HG02943 (cell line): ENCODE measurements around the gene CSTF3.
"Not testable (repeated sequence)": the region's sequence is repeated elsewhere in the genome, so short reads cannot be mapped to it uniquely, and the experiment has no call there.

ENCODE experiments used
- ATAC-seq: cut with Tn5 transposase; IDR thresholded peaks from one replicate; pipeline ENCODE4 v1.9.1; 2021; ENCODE audit warnings: mild to moderate bottlenecking, low read depth, moderate library complexity; ENCODE audit not compliant: unreplicated experiment

Gene CSTF3

GRCh38 chr11:33161120-33162005, at the start of gene CSTF3:
Gene CSTF3 (minus strand): TSS chr11:33161480. CDS start chr11:33161325, 155 bp downstream.
- ATAC-seq, result peak; percentile 93

GRCh38 chr11:33208150-33208549, 46.9 kb upstream of the CSTF3 start:
- no peak for ATAC-seq

- ATAC-seq, result no peak
Measured at GRCh38 chr11:33207408-33207985, 46.2 kb upstream of the CSTF3 start.

- no peak for ATAC-seq
Measured at GRCh38 chr11:33197915-33198727, 36.8 kb upstream of the CSTF3 start.

- no peak for ATAC-seq
Measured at GRCh38 chr11:33195462-33196173, 34.3 kb upstream of the CSTF3 start.

GRCh38 chr11:33194455-33194854, 33.2 kb upstream of the CSTF3 start:
- no peak for ATAC-seq

GRCh38 chr11:33191467-33191866, 30.2 kb upstream of the CSTF3 start:
- no peak for ATAC-seq

GRCh38 chr11:33187998-33188722, 26.9 kb upstream of the CSTF3 start:
- ATAC-seq, result no peak

- no peak for ATAC-seq
Measured at GRCh38 chr11:33185756-33186155, 24.5 kb upstream of the CSTF3 start.

- no peak for ATAC-seq
Measured at GRCh38 chr11:33182246-33182878, 21.1 kb upstream of the CSTF3 start.

- no peak for ATAC-seq
Measured at GRCh38 chr11:33179348-33179803, 18.1 kb upstream of the CSTF3 start.

GRCh38 chr11:33178443-33179180, 17.3 kb upstream of the CSTF3 start:
- ATAC-seq, result no peak

GRCh38 chr11:33177676-33178336, 16.5 kb upstream of the CSTF3 start:
- ATAC-seq, result no peak

GRCh38 chr11:33176760-33177159, 15.5 kb upstream of the CSTF3 start:
- not testable (repeated sequence) for ATAC-seq

- ATAC-seq, result no peak
Measured at GRCh38 chr11:33172996-33173395, 11.7 kb upstream of the CSTF3 start.

GRCh38 chr11:33172345-33172744, 11.1 kb upstream of the CSTF3 start:
- no peak for ATAC-seq

GRCh38 chr11:33171251-33171650, 10.0 kb upstream of the CSTF3 start:
- ATAC-seq, result no peak

- ATAC-seq, result no peak
Measured at GRCh38 chr11:33168709-33169200, 7.5 kb upstream of the CSTF3 start.
